Inflammatory macrophage treated with lipopolysaccharide for 4 hours (primary cell): ENCODE measurements around the gene PRMT7.

Experiments
- DNase-seq: peaks from one replicate; pipeline ENCODE4 v3.0.0-alpha.2; 2020

PRMT7 gene

GRCh38 chr16:68348639-68349445, 38.0 kb downstream of the PRMT7 start:
- DNase-seq, result no peak

- no peak for DNase-seq
Observed at GRCh38 chr16:68349838-68350410, 39.1 kb downstream of the PRMT7 start.

GRCh38 chr16:68350813-68351350, 40.1 kb downstream of the PRMT7 start:
- no peak for DNase-seq

GRCh38 chr16:68351463-68351862, 40.6 kb downstream of the PRMT7 start:
- no peak for DNase-seq

- no peak for DNase-seq
Observed at GRCh38 chr16:68351991-68352431, 41.2 kb downstream of the PRMT7 start.

- no peak for DNase-seq
Observed at GRCh38 chr16:68353366-68353765, 42.5 kb downstream of the PRMT7 start.

GRCh38 chr16:68354816-68355215, 44.0 kb downstream of the PRMT7 start:
- no peak for DNase-seq

- no peak for DNase-seq
Observed at GRCh38 chr16:68355447-68356248, 44.8 kb downstream of the PRMT7 start.

GRCh38 chr16:68356249-68356918, 45.6 kb downstream of the PRMT7 start:
- DNase-seq, result peak; percentile 18

GRCh38 chr16:68356919-68357286, 46.1 kb downstream of the PRMT7 start:
- DNase-seq, result no peak

- DNase-seq, result no peak
Observed at GRCh38 chr16:68357521-68357922, 46.7 kb downstream of the PRMT7 start.

- no peak for DNase-seq
Observed at GRCh38 chr16:68357923-68358322, 47.1 kb downstream of the PRMT7 start.

- no peak for DNase-seq
Observed at GRCh38 chr16:68358951-68359350, 48.1 kb downstream of the PRMT7 start.

- no peak for DNase-seq
Observed at GRCh38 chr16:68359398-68360191, 48.8 kb downstream of the PRMT7 start.

- no peak for DNase-seq
Observed at GRCh38 chr16:68360547-68360946, 49.7 kb downstream of the PRMT7 start.

- no peak for DNase-seq
Observed at GRCh38 chr16:68360956-68361355, 50.1 kb downstream of the PRMT7 start.

- DNase-seq, result no peak
Observed at GRCh38 chr16:68361485-68361884, 50.7 kb downstream of the PRMT7 start.

GRCh38 chr16:68362262-68362913, 51.6 kb downstream of the PRMT7 start:
- no peak for DNase-seq

- no peak for DNase-seq
Observed at GRCh38 chr16:68362947-68363657, 52.3 kb downstream of the PRMT7 start.

- peak; percentile 58 for DNase-seq
Observed at GRCh38 chr16:68363658-68364521, 53.1 kb downstream of the PRMT7 start.
